Osteocyte (in vitro differentiated cells): ENCODE results near the gene ARHGEF19. TPM values are rescaled to one million over a fixed set of nuclear protein-coding genes. Genes with fewer than 3 reads are reported as not detected.
"Not testable (repeated sequence)": the region's sequence is repeated elsewhere in the genome, so short reads cannot be mapped to it uniquely, and the experiment has no call there.

Experiments used
- DNase-seq: peaks from one replicate; pipeline ENCODE4 v3.0.0; 2021; ENCODE audit warnings: mixed read lengths; ENCODE audit not compliant: unreplicated experiment; ENCODE audit errors: extremely low spot score
- H3K27ac Mint-ChIP-seq: one replicate; pipeline ENCODE4 v1.8.0; 2021; ENCODE audit warnings: mild to moderate bottlenecking, mixed read lengths; ENCODE audit not compliant: unreplicated experiment
- H3K27me3 Mint-ChIP-seq: one replicate; pipeline ENCODE4 v1.8.0; 2021; ENCODE audit warnings: mixed read lengths; ENCODE audit not compliant: unreplicated experiment
- H3K36me3 Mint-ChIP-seq: one replicate; pipeline ENCODE4 v1.8.0; 2021; ENCODE audit warnings: mixed read lengths; ENCODE audit not compliant: unreplicated experiment
- H3K4me1 Mint-ChIP-seq: one replicate; pipeline ENCODE4 v1.8.0; 2021; ENCODE audit warnings: mixed read lengths; ENCODE audit not compliant: unreplicated experiment
- H3K4me3 Mint-ChIP-seq: one replicate; pipeline ENCODE4 v1.8.0; 2021; ENCODE audit warnings: mild to moderate bottlenecking, moderate library complexity, mixed read lengths; ENCODE audit not compliant: unreplicated experiment
- H3K9me3 Mint-ChIP-seq: one replicate; pipeline ENCODE4 v1.8.0; 2021; ENCODE audit warnings: mixed read lengths; ENCODE audit not compliant: unreplicated experiment
- total RNA-seq: library from RNA; stranded (reverse); gene quantifications from 2 replicates; pipeline ENCODE4 v1.2.1, GENCODE V29; 2021
- TF ChIP-seq, protein P1 (sequence below): fragments of 200-600 bp; sonication (generic); IDR thresholded peaks from 2 replicates; pipeline ENCODE4 v1.5.0; 2021; ENCODE audit warnings: antibody characterized with exemption, mild to moderate bottlenecking, moderate library complexity

Gene ARHGEF19
- total RNA-seq, 1 donor from 2014 or later = 8.5 TPM

DNA sequence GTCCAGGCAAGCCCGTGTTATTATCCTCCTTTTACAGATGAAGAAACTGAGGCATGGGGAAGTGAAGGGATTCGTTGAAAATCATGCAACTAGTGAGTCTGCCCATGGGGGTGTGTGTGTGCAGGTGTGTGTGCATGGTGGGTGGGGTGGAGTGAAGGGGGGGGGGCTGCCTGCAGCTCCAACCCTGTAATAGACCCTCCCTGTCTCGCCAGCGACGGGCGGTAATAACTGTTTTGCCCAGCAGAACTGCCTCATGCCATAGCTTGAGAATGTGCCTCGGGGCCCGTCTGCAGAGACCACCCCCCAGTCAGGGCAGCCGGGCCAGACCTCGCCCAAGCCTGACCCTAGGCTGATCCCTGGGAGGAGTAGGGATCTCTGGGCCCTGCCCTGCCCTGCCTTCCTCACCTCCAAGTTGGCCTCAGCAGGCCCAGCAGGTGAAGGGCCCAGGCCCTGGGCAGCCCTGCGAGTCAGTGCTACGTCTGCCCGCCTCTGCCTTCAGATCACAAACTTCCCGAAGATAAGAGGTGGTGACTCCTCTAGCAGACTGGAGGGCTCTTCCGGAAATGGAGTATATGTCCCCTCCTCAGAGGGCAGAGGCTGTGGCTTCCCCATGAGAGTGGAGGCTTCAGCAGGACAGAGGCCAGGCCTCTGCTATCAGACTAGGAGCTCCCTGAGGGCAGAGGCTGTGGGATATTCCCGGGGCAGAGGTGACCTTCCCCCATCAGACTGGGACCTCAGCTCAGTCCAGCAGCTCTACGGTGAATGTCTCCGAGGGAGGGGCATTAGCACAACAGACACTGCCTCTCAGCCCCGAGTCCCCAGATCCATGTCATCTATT lies 40.9 kb downstream of the ARHGEF19 start:
- Mint-ChIP-seq H3K36me3 (no peaks in the 10 kb centered on the region), H3K4me1 (peaks cover 63% of the 10 kb centered on the region), H3K27ac (no peak overlapping the region), H3K4me3 (no peak overlapping the region), H3K27me3 (no peaks in the 10 kb centered on the region), H3K9me3 (no peaks in the 10 kb centered on the region)
- TF ChIP-seq, protein P1, sequence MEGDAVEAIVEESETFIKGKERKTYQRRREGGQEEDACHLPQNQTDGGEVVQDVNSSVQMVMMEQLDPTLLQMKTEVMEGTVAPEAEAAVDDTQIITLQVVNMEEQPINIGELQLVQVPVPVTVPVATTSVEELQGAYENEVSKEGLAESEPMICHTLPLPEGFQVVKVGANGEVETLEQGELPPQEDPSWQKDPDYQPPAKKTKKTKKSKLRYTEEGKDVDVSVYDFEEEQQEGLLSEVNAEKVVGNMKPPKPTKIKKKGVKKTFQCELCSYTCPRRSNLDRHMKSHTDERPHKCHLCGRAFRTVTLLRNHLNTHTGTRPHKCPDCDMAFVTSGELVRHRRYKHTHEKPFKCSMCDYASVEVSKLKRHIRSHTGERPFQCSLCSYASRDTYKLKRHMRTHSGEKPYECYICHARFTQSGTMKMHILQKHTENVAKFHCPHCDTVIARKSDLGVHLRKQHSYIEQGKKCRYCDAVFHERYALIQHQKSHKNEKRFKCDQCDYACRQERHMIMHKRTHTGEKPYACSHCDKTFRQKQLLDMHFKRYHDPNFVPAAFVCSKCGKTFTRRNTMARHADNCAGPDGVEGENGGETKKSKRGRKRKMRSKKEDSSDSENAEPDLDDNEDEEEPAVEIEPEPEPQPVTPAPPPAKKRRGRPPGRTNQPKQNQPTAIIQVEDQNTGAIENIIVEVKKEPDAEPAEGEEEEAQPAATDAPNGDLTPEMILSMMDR = no peak
- no peak for DNase-seq

- Mint-ChIP-seq H3K9me3 (no peaks in the 10 kb centered on the region), H3K36me3 (no peaks in the 10 kb centered on the region), H3K4me3 (no peak overlapping the region), H3K4me1 (peaks cover 62% of the 10 kb centered on the region), H3K27me3 (no peaks in the 10 kb centered on the region), H3K27ac (no peak overlapping the region)
- no peak for DNase-seq
- TF ChIP-seq, protein P1 = no peak
Measured at GRCh38 chr1:16170283-16170673, 42.2 kb downstream of the ARHGEF19 start.

GRCh38 chr1:16168622-16169360 lies 43.7 kb downstream of the ARHGEF19 start:
- Mint-ChIP-seq H3K4me3 (peak overlapping the region; percentile 32), H3K27ac (no peak overlapping the region), H3K9me3 (no peaks in the 10 kb centered on the region), H3K27me3 (no peaks in the 10 kb centered on the region), H3K36me3 (no peaks in the 10 kb centered on the region), H3K4me1 (peaks cover 61% of the 10 kb centered on the region)
- DNase-seq = no peak
- TF ChIP-seq, protein P1 = no peak

DNA sequence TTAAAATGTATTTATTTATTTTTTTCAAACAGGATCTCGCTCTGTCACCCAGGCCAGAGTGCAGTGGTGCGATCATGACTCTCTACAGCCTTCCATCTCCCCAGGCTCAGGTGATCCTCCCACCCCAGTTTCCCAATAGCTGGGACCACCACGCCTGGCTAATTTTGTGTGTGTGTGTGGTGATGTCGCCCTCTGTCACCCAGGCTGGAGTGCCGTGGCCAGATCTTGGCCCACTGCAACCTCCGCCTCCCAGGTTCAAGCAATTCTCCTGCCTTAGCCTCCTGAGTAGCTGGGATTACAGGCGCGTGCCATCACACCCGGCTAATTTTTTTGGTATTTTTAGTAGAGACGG lies 44.3 kb downstream of the ARHGEF19 start:
- peaks cover 55% of the 10 kb centered on the region for H3K4me1 Mint-ChIP-seq
- H3K36me3 Mint-ChIP-seq, DNase-seq, H3K9me3 Mint-ChIP-seq, H3K27ac Mint-ChIP-seq, H3K27me3 Mint-ChIP-seq: not testable (repeated sequence)
- peak overlapping the region; percentile 32 for H3K4me3 Mint-ChIP-seq

- DNase-seq = no peak
- H3K27ac Mint-ChIP-seq = peak overlapping the region; percentile 38
- peaks cover 49% of the 10 kb centered on the region for H3K4me1 Mint-ChIP-seq
- peak overlapping the region; percentile 57 for H3K4me3 Mint-ChIP-seq
- TF ChIP-seq, protein P1 = no peak
- no peaks in the 10 kb centered on the region for H3K36me3 Mint-ChIP-seq
- H3K9me3 Mint-ChIP-seq = no peaks in the 10 kb centered on the region
- H3K27me3 Mint-ChIP-seq = no peaks in the 10 kb centered on the region
Measured at GRCh38 chr1:16167331-16168143, 44.9 kb downstream of the ARHGEF19 start.
